Memory B cell (primary cell): ENCODE measurements around the gene GRIK2.

Experiments used
- ATAC-seq: fragments of 150-1000 bp; cut with Tn5 transposase; 2 replicates; pipeline ENCODE4 v1.10.0; 2021; ENCODE audit warnings: low read depth, mild to moderate bottlenecking, moderate library complexity
- DNase-seq, 2 donors: peaks; one replicate each; pipeline ENCODE4 v3.0.0; 2022; ENCODE audit warnings: low spot score in 2 of 2
- H3K27ac Mint-ChIP-seq: one replicate; pipeline ENCODE4 v1.8.0; 2022; ENCODE audit warnings: mild to moderate bottlenecking, moderate library complexity, mixed read lengths
- H3K27me3 Mint-ChIP-seq: one replicate; pipeline ENCODE4 v1.8.0; 2022; ENCODE audit warnings: mixed read lengths
- H3K36me3 Mint-ChIP-seq: one replicate; pipeline ENCODE4 v1.8.0; 2022; ENCODE audit warnings: mild to moderate bottlenecking, mixed read lengths
- H3K4me1 Mint-ChIP-seq: one replicate; pipeline ENCODE4 v1.8.0; 2022; ENCODE audit warnings: mixed read lengths
- H3K4me3 Mint-ChIP-seq: one replicate; pipeline ENCODE4 v1.8.0; 2022; ENCODE audit warnings: mild to moderate bottlenecking, moderate library complexity, mixed read lengths
- H3K9me3 Mint-ChIP-seq: one replicate; pipeline ENCODE4 v1.8.0; 2022; ENCODE audit warnings: mixed read lengths

Gene GRIK2

DNA sequence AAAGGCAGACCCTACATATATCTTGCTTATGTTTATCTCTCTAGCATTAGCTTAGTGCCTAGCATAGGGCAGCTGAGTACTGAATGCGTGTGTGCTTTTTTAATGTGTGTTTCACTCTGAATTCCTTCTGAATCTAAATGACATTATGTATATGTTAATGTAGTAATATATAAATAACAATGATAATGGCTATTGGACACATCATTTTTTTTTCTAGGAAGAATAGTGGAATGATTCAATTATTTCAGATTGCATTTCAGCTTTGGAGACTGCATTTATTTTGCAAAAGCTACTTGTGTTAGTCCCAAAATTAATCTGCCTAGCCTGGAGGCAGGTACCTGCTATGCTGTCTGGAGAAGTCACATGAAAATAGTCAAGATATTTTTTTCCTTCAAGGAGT, 371.8 kb downstream of the GRIK2 start:
- Mint-ChIP-seq H3K27ac (no peak overlapping the region), H3K36me3 (no peaks in the 10 kb centered on the region), H3K9me3 (no peaks in the 10 kb centered on the region), H3K4me1 (no peaks in the 10 kb centered on the region), H3K27me3 (no peaks in the 10 kb centered on the region), H3K4me3 (no peak overlapping the region)
- DNase-seq = no peak
- no peak for ATAC-seq

DNA sequence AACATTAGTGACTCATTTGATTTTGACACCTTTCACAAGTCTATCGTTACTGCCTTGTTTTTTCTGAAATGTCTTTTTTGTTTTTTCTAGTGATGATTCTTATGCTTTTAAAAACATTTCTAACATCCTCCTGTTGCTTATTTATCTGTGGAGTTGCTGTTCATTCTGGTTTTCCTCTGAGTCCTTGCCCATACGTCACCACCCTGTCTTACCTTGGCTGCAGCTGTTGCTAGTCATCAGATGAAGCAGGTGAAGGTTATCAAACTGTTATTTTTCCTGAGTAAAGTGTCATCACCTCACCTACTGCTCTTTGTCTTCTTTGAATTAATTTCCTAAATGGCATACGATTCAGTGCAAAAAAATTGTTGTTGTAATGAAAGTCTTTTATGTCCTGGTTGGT, 376.6 kb downstream of the GRIK2 start:
- no peaks in the 10 kb centered on the region for H3K4me1 Mint-ChIP-seq
- H3K27me3 Mint-ChIP-seq = no peaks in the 10 kb centered on the region
- no peaks in the 10 kb centered on the region for H3K36me3 Mint-ChIP-seq
- ATAC-seq (no peak), DNase-seq (no peak)
- peak overlapping the region; percentile 40 for H3K27ac Mint-ChIP-seq
- peaks cover 4% of the 10 kb centered on the region for H3K9me3 Mint-ChIP-seq
- H3K4me3 Mint-ChIP-seq = no peak overlapping the region

DNA sequence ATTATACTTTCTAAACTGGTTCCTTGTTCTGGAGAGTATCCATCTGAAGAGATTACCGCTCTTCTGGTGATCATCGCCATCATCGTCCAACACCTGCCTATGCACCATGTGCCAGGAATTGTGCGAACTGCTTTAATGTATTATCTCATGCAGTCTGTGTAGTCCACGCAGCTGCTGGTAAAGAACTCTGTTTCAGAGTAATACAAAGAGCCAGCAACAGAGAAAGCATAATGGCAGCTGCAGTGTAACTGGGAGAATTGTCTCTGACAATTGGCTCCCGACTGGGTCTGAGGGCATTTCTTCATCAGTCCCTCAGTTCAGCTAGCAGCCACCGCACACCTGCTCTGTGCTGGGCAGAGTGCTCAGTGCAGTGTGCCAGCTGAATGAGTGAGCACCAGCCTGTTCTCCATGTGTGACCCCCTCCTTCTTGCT, 383.4 kb downstream of the GRIK2 start:
- H3K9me3 Mint-ChIP-seq = peaks cover 3% of the 10 kb centered on the region

DNA sequence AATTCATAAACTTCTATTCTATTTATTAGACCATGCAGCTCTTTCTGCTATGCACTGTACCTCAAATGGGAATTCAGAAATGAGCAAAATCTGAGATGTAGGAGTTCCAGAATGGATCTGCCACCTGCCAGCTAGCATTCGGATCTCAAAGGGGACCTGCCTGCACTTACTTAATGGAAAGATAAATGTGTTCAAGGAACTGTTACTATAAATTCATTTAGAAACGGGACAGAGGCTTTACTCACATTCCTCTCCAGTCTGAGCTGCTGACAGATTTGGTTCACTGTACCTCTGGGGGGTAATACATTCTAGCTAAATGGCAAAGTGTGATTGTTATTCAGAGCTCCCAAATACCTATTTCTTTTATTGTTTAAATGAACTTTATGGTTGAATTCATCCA, 384.1 kb downstream of the GRIK2 start:
- Mint-ChIP-seq H3K9me3 (peaks cover 2% of the 10 kb centered on the region), H3K27ac (no peak overlapping the region), H3K36me3 (no peaks in the 10 kb centered on the region), H3K27me3 (no peaks in the 10 kb centered on the region), H3K4me3 (no peak overlapping the region), H3K4me1 (no peaks in the 10 kb centered on the region)
- DNase-seq (no peak), ATAC-seq (no peak)

More for the DNA sequence above, 383.4 kb downstream of the GRIK2 start:
- no peaks in the 10 kb centered on the region for H3K27me3 Mint-ChIP-seq
- no peaks in the 10 kb centered on the region for H3K4me1 Mint-ChIP-seq
- no peak overlapping the region for H3K27ac Mint-ChIP-seq
- H3K36me3 Mint-ChIP-seq = no peaks in the 10 kb centered on the region
- DNase-seq (no peak), ATAC-seq (no peak)
- no peak overlapping the region for H3K4me3 Mint-ChIP-seq

DNA sequence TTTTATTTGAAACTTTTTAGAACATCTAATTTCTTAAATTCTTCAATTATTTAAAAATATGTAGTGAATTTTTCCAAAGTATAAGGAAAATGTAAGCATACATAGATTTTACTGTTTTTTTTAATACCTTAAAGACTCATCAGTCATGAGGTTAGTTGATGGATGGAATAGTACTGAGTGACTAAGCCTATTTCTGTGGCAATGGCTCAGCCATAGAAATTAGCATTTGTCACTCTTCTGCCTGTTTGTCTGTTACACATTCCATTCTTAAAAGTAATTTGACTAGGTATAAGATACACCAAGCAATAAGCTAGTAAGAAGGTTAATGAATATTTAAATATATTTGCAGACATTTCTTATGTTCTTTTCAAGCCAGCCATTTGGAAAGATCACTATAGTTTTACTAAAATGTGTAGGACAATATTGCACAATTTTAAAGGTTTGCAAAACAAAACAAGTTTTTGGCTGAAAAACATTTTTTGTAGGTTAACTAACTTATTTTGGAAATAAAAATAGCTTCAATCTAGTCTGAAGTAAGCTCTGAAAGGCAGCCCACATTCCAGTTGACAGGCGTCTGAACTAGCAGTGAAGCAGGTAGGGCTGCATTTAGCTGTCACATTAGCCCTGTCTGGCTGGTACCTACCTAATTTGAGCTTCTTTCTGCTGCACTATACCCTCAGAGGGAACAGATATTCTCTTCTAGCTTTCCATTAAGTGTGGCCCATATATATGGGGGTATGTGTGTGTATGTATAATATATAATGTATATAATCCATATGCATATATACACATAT, 385.7 kb downstream of the GRIK2 start:
- no peak for ATAC-seq
- no peak for DNase-seq
- Mint-ChIP-seq H3K36me3 (no peaks in the 10 kb centered on the region), H3K4me1 (no peaks in the 10 kb centered on the region), H3K4me3 (no peak overlapping the region), H3K27ac (no peak overlapping the region), H3K27me3 (no peaks in the 10 kb centered on the region), H3K9me3 (peaks cover 4% of the 10 kb centered on the region)

DNA sequence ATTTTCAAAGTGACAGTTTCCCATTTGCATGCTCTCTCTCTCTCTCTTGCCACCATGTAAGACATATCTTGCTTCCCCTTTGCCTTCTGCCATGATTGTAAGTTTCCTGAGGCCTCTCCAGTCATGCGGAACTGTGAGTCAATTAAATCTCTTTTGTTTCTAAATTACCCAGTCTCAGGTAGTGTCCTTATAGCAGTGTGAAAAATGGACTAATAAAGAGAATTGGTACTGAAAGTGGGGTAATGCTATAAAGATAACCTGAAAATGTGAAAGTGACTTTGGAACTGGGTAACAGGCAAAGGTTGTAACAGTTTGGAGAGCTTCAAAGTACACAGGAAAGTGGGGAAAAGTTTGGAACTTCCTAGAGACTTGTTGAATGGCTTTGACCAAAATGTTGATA, 389.8 kb downstream of the GRIK2 start:
- no peaks in the 10 kb centered on the region for H3K27me3 Mint-ChIP-seq
- no peak overlapping the region for H3K4me3 Mint-ChIP-seq
- peaks cover 4% of the 10 kb centered on the region for H3K9me3 Mint-ChIP-seq
- no peak overlapping the region for H3K27ac Mint-ChIP-seq
- no peak for ATAC-seq
- H3K4me1 Mint-ChIP-seq = no peaks in the 10 kb centered on the region
- no peaks in the 10 kb centered on the region for H3K36me3 Mint-ChIP-seq
- DNase-seq = no peak

DNA sequence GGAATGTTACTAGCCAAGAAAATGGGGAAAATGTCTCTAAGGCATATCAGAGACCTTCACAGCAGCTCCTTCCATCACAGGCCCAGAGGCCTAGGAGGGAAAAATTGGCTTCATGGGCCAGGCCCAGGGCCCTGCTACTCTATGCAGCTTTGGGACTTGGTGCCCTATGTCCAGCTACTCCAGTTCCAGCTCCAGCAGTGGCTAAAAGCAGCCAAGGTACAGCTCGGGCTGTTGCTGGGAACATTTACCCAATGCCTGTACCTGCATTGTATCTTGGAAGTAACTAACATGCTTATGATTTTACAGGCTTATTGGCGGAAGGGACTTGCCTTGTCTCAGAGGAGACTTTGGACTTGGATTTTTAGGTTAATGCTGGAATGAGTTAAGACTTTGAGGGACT, 390.6 kb downstream of the GRIK2 start:
- H3K36me3 Mint-ChIP-seq = no peaks in the 10 kb centered on the region
- DNase-seq (no peak), ATAC-seq (no peak)
- H3K27me3 Mint-ChIP-seq = no peaks in the 10 kb centered on the region
- H3K4me1 Mint-ChIP-seq = no peaks in the 10 kb centered on the region
- no peak overlapping the region for H3K4me3 Mint-ChIP-seq
- no peak overlapping the region for H3K27ac Mint-ChIP-seq
- H3K9me3 Mint-ChIP-seq = peaks cover 4% of the 10 kb centered on the region

DNA sequence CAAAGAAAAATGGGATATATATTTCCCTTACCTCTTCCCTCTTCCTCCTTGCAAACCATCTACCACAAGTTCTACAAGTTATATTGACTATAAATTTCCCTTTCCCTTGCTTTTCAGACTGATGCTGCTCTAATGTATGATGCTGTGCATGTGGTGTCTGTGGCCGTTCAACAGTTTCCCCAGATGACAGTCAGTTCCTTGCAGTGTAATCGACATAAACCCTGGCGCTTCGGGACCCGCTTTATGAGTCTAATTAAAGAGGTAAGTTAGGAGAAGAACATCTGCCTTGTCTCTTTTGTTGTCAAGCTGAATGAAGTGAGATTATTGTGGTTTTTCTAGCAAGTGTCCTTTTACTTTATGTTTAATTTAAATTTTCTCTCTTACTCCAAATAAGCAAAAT, 406.0 kb downstream of the GRIK2 start:
- H3K27ac Mint-ChIP-seq = no peak overlapping the region
- no peak for DNase-seq

DNA sequence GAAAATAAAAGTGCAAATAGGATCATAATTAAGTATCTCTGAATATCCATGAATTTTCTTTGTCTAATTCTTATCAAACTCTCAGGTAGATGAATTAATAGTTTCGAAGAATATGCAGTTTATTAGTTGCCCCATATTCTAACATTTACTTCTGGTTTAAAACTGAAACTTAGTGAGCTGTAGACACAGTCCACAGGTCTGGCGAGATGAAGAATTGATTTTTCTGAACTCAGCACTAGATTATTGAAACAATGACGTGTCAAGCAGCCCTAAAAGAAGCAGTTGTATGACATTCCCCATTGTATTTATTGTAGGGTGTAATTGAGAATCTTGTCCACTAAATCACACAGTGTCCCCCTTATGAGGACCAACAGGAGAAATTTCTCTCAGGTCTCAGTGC, 407.1 kb downstream of the GRIK2 start:
- no peaks in the 10 kb centered on the region for H3K4me1 Mint-ChIP-seq
- no peaks in the 10 kb centered on the region for H3K36me3 Mint-ChIP-seq
- H3K9me3 Mint-ChIP-seq = no peaks in the 10 kb centered on the region
- no peak overlapping the region for H3K27ac Mint-ChIP-seq
- no peak for DNase-seq
- no peak overlapping the region for H3K4me3 Mint-ChIP-seq
- no peak for ATAC-seq
- no peaks in the 10 kb centered on the region for H3K27me3 Mint-ChIP-seq

More for the DNA sequence above, 406.0 kb downstream of the GRIK2 start:
- ATAC-seq = no peak
- Mint-ChIP-seq H3K27me3 (no peaks in the 10 kb centered on the region), H3K36me3 (no peaks in the 10 kb centered on the region), H3K9me3 (no peaks in the 10 kb centered on the region), H3K4me1 (no peaks in the 10 kb centered on the region), H3K4me3 (no peak overlapping the region)

DNA sequence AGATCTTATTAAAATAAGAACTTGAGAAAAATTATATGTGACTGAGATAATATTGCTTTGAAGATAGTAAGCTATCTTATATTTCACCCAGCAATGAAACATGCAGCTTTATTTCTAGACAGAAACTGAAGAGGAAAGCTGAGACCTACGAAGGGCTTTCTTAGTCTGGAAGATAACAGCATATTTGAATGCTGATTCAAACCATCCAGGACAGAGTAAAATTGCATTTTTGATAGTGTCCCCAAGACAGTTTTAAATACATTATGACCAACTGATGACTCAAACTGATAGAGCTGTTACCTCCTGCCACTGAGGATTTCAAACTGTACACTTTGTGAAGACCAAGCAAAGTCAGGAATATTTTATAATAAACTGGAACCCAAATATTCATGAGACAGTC, 409.6 kb downstream of the GRIK2 start:
- H3K4me1 Mint-ChIP-seq = no peaks in the 10 kb centered on the region
- ATAC-seq = no peak
- no peaks in the 10 kb centered on the region for H3K9me3 Mint-ChIP-seq
- no peak overlapping the region for H3K27ac Mint-ChIP-seq
- no peaks in the 10 kb centered on the region for H3K36me3 Mint-ChIP-seq
- no peak overlapping the region for H3K4me3 Mint-ChIP-seq
- no peaks in the 10 kb centered on the region for H3K27me3 Mint-ChIP-seq
- no peak for DNase-seq

DNA sequence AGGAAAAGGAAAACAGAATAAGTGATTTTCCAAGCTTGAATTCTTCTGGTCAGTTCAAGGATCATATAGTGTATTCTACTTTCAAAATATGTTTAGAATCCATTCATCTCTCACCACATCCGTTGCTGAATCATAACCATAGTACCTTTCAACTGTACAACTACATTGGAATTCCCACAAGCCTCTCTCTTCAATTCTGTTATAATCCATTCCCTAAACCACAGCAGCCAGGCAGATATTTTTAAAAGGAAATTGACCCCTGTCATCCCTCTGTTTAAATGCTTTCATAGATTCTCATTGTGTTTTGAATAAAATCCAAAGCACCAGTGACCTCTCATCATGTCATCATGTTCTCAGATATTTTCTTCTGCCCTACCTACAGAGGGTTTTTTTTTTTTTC, 412.7 kb downstream of the GRIK2 start:
- DNase-seq = no peak

DNA sequence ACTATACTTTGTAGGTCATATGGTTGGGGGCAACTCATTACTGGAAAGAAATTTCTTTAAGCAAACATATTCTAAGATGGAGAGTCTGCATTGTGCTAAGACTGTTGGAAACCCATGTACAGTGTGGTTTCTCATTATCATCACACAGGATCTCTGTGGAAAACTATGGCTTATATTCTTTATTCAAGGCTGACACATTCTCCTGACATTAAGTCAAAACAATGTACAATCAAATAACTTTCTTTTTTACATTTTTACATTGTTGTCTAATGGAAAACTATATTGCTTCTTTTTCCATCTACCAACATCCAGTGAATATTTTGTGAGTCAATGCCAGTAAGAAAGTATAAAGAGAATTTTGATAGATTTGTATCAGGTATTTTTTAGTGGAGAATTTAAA, 417.6 kb downstream of the GRIK2 start:
- Mint-ChIP-seq H3K4me1 (no peaks in the 10 kb centered on the region), H3K4me3 (no peak overlapping the region), H3K27me3 (no peaks in the 10 kb centered on the region), H3K36me3 (no peaks in the 10 kb centered on the region), H3K9me3 (no peaks in the 10 kb centered on the region), H3K27ac (no peak overlapping the region)
- DNase-seq = no peak
- ATAC-seq = no peak

More for the DNA sequence above, 412.7 kb downstream of the GRIK2 start:
- no peaks in the 10 kb centered on the region for H3K9me3 Mint-ChIP-seq
- no peak overlapping the region for H3K4me3 Mint-ChIP-seq
- no peak for ATAC-seq
- H3K27me3 Mint-ChIP-seq = no peaks in the 10 kb centered on the region
- H3K4me1 Mint-ChIP-seq = no peaks in the 10 kb centered on the region
- H3K27ac Mint-ChIP-seq = no peak overlapping the region
- H3K36me3 Mint-ChIP-seq = no peaks in the 10 kb centered on the region

DNA sequence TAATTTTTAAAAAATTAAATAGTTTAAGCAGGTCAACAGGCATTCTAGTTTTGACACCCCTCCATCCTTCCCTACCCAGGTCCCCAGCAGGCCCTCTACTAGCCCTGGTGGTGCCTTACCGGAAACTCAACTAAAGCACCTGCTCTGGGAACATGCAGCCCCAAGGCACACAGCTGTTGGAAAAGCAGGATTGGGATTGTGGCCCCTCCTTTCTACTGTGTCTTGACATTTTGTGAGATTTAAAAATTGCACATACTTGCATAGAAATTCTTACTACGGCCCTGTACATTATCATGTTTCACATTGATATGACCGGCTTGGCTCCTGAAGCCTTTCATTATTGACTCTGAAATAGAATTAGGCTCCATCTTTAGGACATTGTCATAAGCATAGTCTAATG, 423.2 kb downstream of the GRIK2 start:
- Mint-ChIP-seq H3K36me3 (no peaks in the 10 kb centered on the region), H3K27me3 (no peaks in the 10 kb centered on the region), H3K4me3 (no peak overlapping the region), H3K4me1 (no peaks in the 10 kb centered on the region), H3K9me3 (peaks cover 2% of the 10 kb centered on the region), H3K27ac (no peak overlapping the region)
- DNase-seq = no peak
- ATAC-seq = no peak

DNA sequence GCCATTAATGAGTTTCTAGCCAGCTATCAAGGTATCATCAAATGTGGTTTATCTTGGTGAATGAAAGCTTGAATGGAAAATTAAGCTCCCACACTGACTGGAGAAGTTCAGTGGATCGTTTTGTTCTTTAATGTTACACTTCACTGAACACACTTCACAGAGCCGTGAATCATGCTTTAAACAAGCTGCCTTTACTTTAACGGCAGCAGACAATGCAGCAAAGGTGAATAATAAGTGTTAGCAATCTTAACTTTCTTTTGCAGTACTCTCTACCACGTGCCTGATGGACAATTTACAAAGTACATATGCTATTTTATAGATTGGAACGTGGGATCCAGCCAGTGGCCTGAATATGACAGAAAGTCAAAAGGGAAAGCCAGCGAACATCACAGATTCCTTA, 424.5 kb downstream of the GRIK2 start:
- Mint-ChIP-seq H3K4me3 (no peak overlapping the region), H3K27me3 (no peaks in the 10 kb centered on the region), H3K27ac (no peak overlapping the region), H3K9me3 (peaks cover 2% of the 10 kb centered on the region), H3K4me1 (no peaks in the 10 kb centered on the region), H3K36me3 (no peaks in the 10 kb centered on the region)
- ATAC-seq (no peak), DNase-seq (no peak)
